ENCODE results near the gene IPO7. TPM values are rescaled to one million over a fixed set of nuclear protein-coding genes. Genes with fewer than 3 reads are reported as not detected.

Gene IPO7
- 39.5 TPM for total RNA-seq (2013)
- polyA plus RNA-seq (10 to 100 TPM in 1 of 3 donors, 1 to 10 TPM in 2; 7.0 to 12.9 (median 8.1) TPM), polyA minus RNA-seq (19.9 and 21.2 TPM in 2 replicates), total RNA-seq (199 to 701 (median 269) reads per million in 11 experiments)

DNA sequence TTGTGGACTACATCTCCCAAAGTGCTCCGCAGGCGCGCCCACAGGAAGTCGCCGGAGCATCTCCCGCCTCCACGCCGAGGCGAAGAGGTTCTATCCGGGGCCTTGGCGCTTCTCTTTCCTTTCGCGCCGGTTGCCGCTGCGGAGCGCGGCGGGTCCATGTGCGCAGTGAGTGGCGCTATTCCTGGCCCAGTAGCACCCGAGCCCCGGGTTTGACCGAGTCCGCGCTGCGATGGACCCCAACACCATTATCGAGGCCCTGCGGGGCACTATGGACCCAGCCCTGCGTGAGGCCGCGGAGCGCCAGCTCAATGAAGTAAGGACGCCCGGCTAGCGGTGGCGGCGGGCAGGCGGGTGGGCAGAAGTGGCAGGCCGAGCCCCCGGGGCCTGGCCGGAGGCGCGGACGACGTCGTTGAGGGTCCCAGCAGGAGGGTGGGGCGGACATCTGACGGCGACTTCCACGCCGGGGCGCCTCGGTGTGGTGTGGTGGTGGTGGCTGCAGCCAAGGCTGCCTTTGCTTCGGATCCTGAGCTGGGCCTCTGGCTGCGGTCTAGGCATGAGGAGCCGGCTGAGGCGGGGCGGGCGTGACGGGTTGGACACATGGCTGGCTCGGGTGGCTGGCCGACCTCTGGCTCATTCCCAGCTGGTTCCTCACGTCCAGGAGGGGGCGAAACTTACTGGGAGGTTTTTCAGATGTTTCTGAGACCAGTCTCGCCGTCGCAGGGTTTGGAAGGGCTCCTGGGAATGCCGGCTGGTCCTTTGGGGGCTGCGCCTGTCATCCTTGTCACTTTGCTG lies at the start of gene IPO7:
Gene IPO7 (plus strand): TSS at position 118 of the 792 bp plus-strand sequence. CDS start 112 bp downstream, at position 230.
- Histone ChIP-seq H3K9ac (ENCODE audit: insufficient read depth, low read length, poor library complexity, severe bottlenecking) (peak within 1 kb of the TSS; percentile 97), H3K79me2 (ENCODE audit: insufficient read depth, low read length) (peaks cover 52% of the 10 kb centered on the region), H3K4me3 (replicated peaks in 1 of 3; ENCODE audit: low read depth in 2 of 3, low read length in 3 of 3) (peak within 1 kb of the TSS; percentile 78 to 95 (median 92)), H3K27ac (ENCODE audit: low read depth in 1 of 2, low read length in 2 of 2) (peak within 1 kb of the TSS; percentile 95 to 96), H3K4me2 (replicated peaks; ENCODE audit: extremely low read depth, low read length, poor library complexity, severe bottlenecking) (peak within 1 kb of the TSS; percentile 82), H3K27me3 (ENCODE audit: control insufficient read depth in 2 of 2, insufficient read depth in 2 of 2, low read length in 2 of 2) (no peaks in the 10 kb centered on the region), H3K9me3 (replicated peaks in 1 of 2; ENCODE audit: control insufficient read depth in 1 of 2, insufficient read depth in 1 of 2, low read length in 2 of 2) (no peaks in the 10 kb centered on the region), H3K4me1 (ENCODE audit: control insufficient read depth in 1 of 2, insufficient read depth in 2 of 2, low read length in 2 of 2) (peaks cover 16 to 38% of the 10 kb centered on the region in 2 donors), H4K20me1 (ENCODE audit: insufficient read depth, low read length) (peaks cover 43% of the 10 kb centered on the region), H3K36me3 (replicated peaks in 1 of 2; ENCODE audit: control insufficient read depth in 1 of 2, insufficient read depth in 2 of 2, low read length in 2 of 2) (no peaks in the 10 kb centered on the region), H2AFZ (ENCODE audit: insufficient read depth, low read depth, low read length, poor library complexity, severe bottlenecking) (peak within 1 kb of the TSS; percentile 89)
- no peaks in the 10 kb centered on the region for H3K36me3 Mint-ChIP-seq
- peak; percentile 84 to 86 (median 85) for DNase-seq
- H3K9me3 Mint-ChIP-seq = no peaks in the 10 kb centered on the region
- intact Hi-C loops (cut with micrococcal nuclease) = loop anchor here (2.0 to 5.0 kb wide), 2 partner anchors 67 to 70 kb away; partner anchors contain the start of gene TMEM41B (in 1 of the 2)
- under 1% methylated on average over 65 of the region's 70 CpGs for WGBS (ENCODE audit: insufficient coverage)
- peak within 1 kb of the TSS; percentile 95 to 98 (median 97) for H3K27ac Mint-ChIP-seq
- H3K4me3 Mint-ChIP-seq = peak within 1 kb of the TSS; percentile 96 to 97
- H3K27me3 Mint-ChIP-seq (ENCODE audit: low read depth in 3 of 3) = peaks cover 0 to 3% (median 0%) of the 10 kb centered on the region in 3 donors
- peaks cover 26% of the 10 kb centered on the region for H3K4me1 Mint-ChIP-seq
- TF ChIP-seq, protein P1, sequence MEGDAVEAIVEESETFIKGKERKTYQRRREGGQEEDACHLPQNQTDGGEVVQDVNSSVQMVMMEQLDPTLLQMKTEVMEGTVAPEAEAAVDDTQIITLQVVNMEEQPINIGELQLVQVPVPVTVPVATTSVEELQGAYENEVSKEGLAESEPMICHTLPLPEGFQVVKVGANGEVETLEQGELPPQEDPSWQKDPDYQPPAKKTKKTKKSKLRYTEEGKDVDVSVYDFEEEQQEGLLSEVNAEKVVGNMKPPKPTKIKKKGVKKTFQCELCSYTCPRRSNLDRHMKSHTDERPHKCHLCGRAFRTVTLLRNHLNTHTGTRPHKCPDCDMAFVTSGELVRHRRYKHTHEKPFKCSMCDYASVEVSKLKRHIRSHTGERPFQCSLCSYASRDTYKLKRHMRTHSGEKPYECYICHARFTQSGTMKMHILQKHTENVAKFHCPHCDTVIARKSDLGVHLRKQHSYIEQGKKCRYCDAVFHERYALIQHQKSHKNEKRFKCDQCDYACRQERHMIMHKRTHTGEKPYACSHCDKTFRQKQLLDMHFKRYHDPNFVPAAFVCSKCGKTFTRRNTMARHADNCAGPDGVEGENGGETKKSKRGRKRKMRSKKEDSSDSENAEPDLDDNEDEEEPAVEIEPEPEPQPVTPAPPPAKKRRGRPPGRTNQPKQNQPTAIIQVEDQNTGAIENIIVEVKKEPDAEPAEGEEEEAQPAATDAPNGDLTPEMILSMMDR (IDR thresholded peaks at IDR 0.05) = peak; percentile 44

DNA sequence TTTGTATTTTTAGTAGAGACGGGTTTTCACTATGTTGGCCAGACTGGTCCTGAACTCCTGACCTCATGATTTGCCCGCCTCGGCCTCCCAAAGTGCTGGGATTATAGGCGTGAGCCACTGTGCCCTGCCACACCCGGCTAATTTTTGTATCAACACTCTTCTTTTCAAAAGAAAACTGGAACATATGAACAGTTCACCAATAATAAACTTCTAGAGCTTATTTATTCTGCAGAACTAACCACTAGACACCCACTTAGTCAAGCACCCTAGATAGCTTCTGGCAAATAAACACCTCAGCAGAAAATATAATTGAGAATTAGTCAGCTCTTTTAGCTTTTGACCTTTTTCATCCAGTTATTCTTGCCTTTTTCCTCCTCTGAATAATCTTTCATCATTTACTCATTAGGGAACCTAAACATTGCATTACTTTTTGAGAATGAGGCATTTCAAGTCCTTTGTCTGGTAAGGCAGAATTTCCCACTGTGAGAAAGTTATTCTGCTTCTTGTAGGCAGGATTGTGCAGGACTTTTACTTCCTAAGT lies 42.7 kb upstream of the IPO7 start:
- Mint-ChIP-seq H3K4me3 (no peak overlapping the region), H3K27me3 (ENCODE audit: low read depth in 3 of 3) (peaks cover 0 to 6% (median 0%) of the 10 kb centered on the region in 3 donors), H3K27ac (no peak overlapping the region), H3K9me3 (no peaks in the 10 kb centered on the region), H3K36me3 (no peaks in the 10 kb centered on the region), H3K4me1 (no peaks in the 10 kb centered on the region)
- 100% methylated on average over 5 of the region's 5 CpGs for WGBS (ENCODE audit: insufficient coverage)
- Histone ChIP-seq H3K27me3 (ENCODE audit: control insufficient read depth in 2 of 2, insufficient read depth in 2 of 2, low read length in 2 of 2) (no peaks in the 10 kb centered on the region), H3K4me1 (ENCODE audit: control insufficient read depth in 1 of 2, insufficient read depth in 2 of 2, low read length in 2 of 2) (no peaks in the 10 kb centered on the region), H3K79me2 (ENCODE audit: insufficient read depth, low read length) (no peaks in the 10 kb centered on the region), H3K4me3 (replicated peaks in 1 of 3; ENCODE audit: low read depth in 2 of 3, low read length in 3 of 3) (no peak overlapping the region), H3K4me2 (replicated peaks; ENCODE audit: extremely low read depth, low read length, poor library complexity, severe bottlenecking) (no peak overlapping the region), H3K27ac (ENCODE audit: low read depth in 1 of 2, low read length in 2 of 2) (no peak overlapping the region), H3K9me3 (replicated peaks in 1 of 2; ENCODE audit: control insufficient read depth in 1 of 2, insufficient read depth in 1 of 2, low read length in 2 of 2) (no peaks in the 10 kb centered on the region), H3K9ac (ENCODE audit: insufficient read depth, low read length, poor library complexity, severe bottlenecking) (no peak overlapping the region), H4K20me1 (ENCODE audit: insufficient read depth, low read length) (no peaks in the 10 kb centered on the region), H2AFZ (ENCODE audit: insufficient read depth, low read depth, low read length, poor library complexity, severe bottlenecking) (no peak overlapping the region), H3K36me3 (replicated peaks in 1 of 2; ENCODE audit: control insufficient read depth in 1 of 2, insufficient read depth in 2 of 2, low read length in 2 of 2) (no peaks in the 10 kb centered on the region)
- TF ChIP-seq, protein P1 (IDR thresholded peaks at IDR 0.05) = no peak
- intact Hi-C loops (cut with micrococcal nuclease) = no loop called here
- DNase-seq = no peak
